H1 (cell line): ENCODE measurements around the gene APOL4. TPM values are rescaled to one million over a fixed set of nuclear protein-coding genes. Genes with fewer than 3 reads are reported as not detected.

Experiments
- EP300 ChIP-seq, 2 experiments: IDR thresholded peaks; 1 replicate in 1 of 2; 2 replicates in 1 of 2; pipeline ENCODE4 v1.6.1; 2011 to 2012; ENCODE audit warnings: low read depth in 2 of 2, low read length in 2 of 2, mild to moderate bottlenecking in 2 of 2, borderline replicate concordance in 1 of 2, inconsistent platforms in 1 of 2, moderate library complexity in 1 of 2
- SIRT6 ChIP-seq: IDR thresholded peaks from one replicate; pipeline ENCODE4 v1.7.1; 2012; ENCODE audit warnings: low read length, inconsistent platforms
- TAF7 ChIP-seq: optimal IDR thresholded peaks from 2 replicates; pipeline ENCODE3; 2011; ENCODE audit warnings: low read depth, mild to moderate bottlenecking, inconsistent platforms, low read length, moderate library complexity, borderline replicate concordance
- polyA plus RNA-seq, 7 experiments: library from polyadenylated mRNA; depleted of rRNA in 3 of 7; stranded (reverse) in 5 of 7; unstranded in 2 of 7; fragments of >200 nt in 5 of 7; fragments of 200-250 nt in 2 of 7; gene quantifications; 1 replicate in 5 of 7; 2 replicates in 1 of 7; 4 replicates in 1 of 7; pipeline versions ENCODE4 v1.2.1 to v1.2.3, GENCODE V29; 2011 to 2013; ENCODE audit warnings: missing spikeins in 2 of 7, mixed read lengths in 2 of 7
- total RNA-seq: library from RNA; stranded (reverse); fragmentation: NEBNext Ultra II Directional; extraction: Animal tissue kit (Norgen Biotek cat#: 25700); gene quantifications from 2 replicates; pipeline ENCODE4 v1.2.1, GENCODE V29; 2021
- TF ChIP-seq, protein P1 (sequence below): IDR thresholded peaks from 2 replicates; pipeline ENCODE4 v1.6.1; 2011; ENCODE audit warnings: low read depth, mild to moderate bottlenecking, low read length; ENCODE audit not compliant: insufficient read depth
- TF ChIP-seq, protein P2 (sequence below), 3 experiments: IDR thresholded peaks; 1 replicate in 2 of 3; 2 replicates in 1 of 3; pipeline versions ENCODE4 v1.5.1 to v1.6.1; 2011; ENCODE audit warnings: low read length in 3 of 3, mild to moderate bottlenecking in 3 of 3, inconsistent platforms in 2 of 3, low read depth in 1 of 3, moderate library complexity in 1 of 3; ENCODE audit not compliant: insufficient read depth in 1 of 3; ENCODE audit errors: control extremely low read depth in 1 of 3
- TF ChIP-seq, protein P3 (sequence below): IDR thresholded peaks from 2 replicates; pipeline ENCODE4 v1.6.1; 2012; ENCODE audit warnings: inconsistent platforms

Gene APOL4
- total and polyA plus RNA-seq, 2 of the 8 experiments (the other 6 are each of a cell fraction or from before 2014, with no cell fraction given): 0.02 TPM; not detected in 1

DNA sequence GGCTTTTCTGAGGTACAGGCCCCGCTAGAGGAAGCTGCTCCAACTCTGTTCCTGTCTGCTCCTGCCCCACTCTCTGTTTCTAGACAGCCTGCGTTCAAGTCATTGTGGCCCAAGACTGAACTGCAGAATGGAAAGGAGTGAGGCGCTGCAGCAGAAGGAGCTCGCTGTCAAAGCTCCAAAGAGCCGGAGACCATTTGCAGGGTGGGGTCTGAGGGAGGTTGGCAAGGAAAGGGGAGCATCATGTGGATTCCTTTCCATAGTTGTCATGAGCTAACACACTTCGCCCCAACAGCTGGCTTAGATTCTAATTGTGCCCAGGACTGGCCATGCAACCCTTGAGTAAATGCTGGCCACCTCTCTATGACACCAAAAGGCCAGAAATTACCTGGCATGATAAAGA, 18.8 kb downstream of the APOL4 start (continued):
- TF ChIP-seq, protein P1, sequence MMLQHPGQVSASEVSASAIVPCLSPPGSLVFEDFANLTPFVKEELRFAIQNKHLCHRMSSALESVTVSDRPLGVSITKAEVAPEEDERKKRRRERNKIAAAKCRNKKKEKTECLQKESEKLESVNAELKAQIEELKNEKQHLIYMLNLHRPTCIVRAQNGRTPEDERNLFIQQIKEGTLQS: no peak
- TF ChIP-seq TAF7 (no peak), SIRT6 (no peak), EP300 (IDR thresholded peaks at IDR 0.05; ENCODE audit: borderline replicate concordance in 1 of 2, low read depth in 2 of 2, low read length in 2 of 2) (no peak)
- TF ChIP-seq, protein P2, sequence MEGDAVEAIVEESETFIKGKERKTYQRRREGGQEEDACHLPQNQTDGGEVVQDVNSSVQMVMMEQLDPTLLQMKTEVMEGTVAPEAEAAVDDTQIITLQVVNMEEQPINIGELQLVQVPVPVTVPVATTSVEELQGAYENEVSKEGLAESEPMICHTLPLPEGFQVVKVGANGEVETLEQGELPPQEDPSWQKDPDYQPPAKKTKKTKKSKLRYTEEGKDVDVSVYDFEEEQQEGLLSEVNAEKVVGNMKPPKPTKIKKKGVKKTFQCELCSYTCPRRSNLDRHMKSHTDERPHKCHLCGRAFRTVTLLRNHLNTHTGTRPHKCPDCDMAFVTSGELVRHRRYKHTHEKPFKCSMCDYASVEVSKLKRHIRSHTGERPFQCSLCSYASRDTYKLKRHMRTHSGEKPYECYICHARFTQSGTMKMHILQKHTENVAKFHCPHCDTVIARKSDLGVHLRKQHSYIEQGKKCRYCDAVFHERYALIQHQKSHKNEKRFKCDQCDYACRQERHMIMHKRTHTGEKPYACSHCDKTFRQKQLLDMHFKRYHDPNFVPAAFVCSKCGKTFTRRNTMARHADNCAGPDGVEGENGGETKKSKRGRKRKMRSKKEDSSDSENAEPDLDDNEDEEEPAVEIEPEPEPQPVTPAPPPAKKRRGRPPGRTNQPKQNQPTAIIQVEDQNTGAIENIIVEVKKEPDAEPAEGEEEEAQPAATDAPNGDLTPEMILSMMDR (IDR thresholded peaks at IDR 0.05; ENCODE audit: control extremely low read depth in 1 of 3, insufficient read depth in 1 of 3, low read depth in 1 of 3, low read length in 3 of 3): no peak
- TF ChIP-seq, protein P3, sequence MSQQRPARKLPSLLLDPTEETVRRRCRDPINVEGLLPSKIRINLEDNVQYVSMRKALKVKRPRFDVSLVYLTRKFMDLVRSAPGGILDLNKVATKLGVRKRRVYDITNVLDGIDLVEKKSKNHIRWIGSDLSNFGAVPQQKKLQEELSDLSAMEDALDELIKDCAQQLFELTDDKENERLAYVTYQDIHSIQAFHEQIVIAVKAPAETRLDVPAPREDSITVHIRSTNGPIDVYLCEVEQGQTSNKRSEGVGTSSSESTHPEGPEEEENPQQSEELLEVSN: no peak
